22Rv1 (cell line): ENCODE measurements around the gene TMEM151A.

Experiments used
- CTCF ChIP-seq: fragments of 450-650 bp; IDR thresholded peaks from 2 replicates; pipeline ENCODE4 v1.5.1; 2017; ENCODE audit warnings: mild to moderate bottlenecking
- ZFX ChIP-seq: fragments of 450-650 bp; IDR thresholded peaks from 2 replicates; pipeline ENCODE4 v1.6.1; 2017; ENCODE audit warnings: antibody characterized with exemption, borderline replicate concordance

GRCh38 chr11:66294626-66295620, 3.2 kb downstream of the TMEM151A start:
- TF ChIP-seq CTCF = no peak
- TF ChIP-seq ZFX = no peak
